Liver (tissue), 3 donors: ENCODE results near the gene MIGA1.

ENCODE experiments used
- CTCF ChIP-seq: fragments of 150-350 bp; IDR thresholded peaks from 2 replicates; pipeline ENCODE4 v1.5.1; 2017; ENCODE audit warnings: improper control_type of control experiment, low read depth, low read length; ENCODE audit not compliant: missing input control
- RXRA ChIP-seq, 2 donors: IDR thresholded peaks; 2 replicates each; pipeline ENCODE4 v1.6.1; 2017 to 2018; ENCODE audit warnings: antibody characterized with exemption in 2 of 2, mild to moderate bottlenecking in 1 of 2
- SP1 ChIP-seq: IDR thresholded peaks from 2 replicates; pipeline ENCODE4 v1.6.1; 2018; ENCODE audit warnings: antibody characterized with exemption, mild to moderate bottlenecking
- TAF1 ChIP-seq: conservative IDR thresholded peaks from 2 replicates; pipeline ENCODE4 v1.6.1; 2016; ENCODE audit warnings: antibody characterized with exemption, mild to moderate bottlenecking
- ZBTB33 ChIP-seq: IDR thresholded peaks from 2 replicates; pipeline ENCODE4 v1.6.1; 2016; ENCODE audit warnings: antibody characterized with exemption
- donor health status: healthy.
- donor health status: healthy.

- no peak for TF ChIP-seq CTCF
- TF ChIP-seq TAF1: no peak
- no peak for TF ChIP-seq RXRA (IDR thresholded peaks at IDR 0.05)
- no peak for TF ChIP-seq ZBTB33
- no peak for TF ChIP-seq SP1
These were observed 93.2 kb downstream of the MIGA1 start for GRCh38 chr1:77872645-77873044.
